EH (cell line): Measurements from ENCODE around the gene ZBED1.
A peak's percentile ranks its signal among the peaks of the same experiment; 100 is the strongest.

Experiments used
- DNase-seq: peaks from one replicate; pipeline ENCODE4 v3.0.0-alpha.2; 2015; ENCODE audit warnings: low read depth

ZBED1 gene

GRCh38 chrX:2452799-2453198 is 48.0 kb downstream of the ZBED1 start:
- no peak for DNase-seq

GRCh38 chrX:2452317-2452784 is 48.4 kb downstream of the ZBED1 start:
- DNase-seq = no peak

- DNase-seq = peak; percentile 65
These were observed 49.1 kb downstream of the ZBED1 start for GRCh38 chrX:2451501-2452316.

GRCh38 chrX:2450681-2451080 is 50.1 kb downstream of the ZBED1 start:
- no peak for DNase-seq

GRCh38 chrX:2449135-2449886 is 51.5 kb downstream of the ZBED1 start:
- DNase-seq = no peak

GRCh38 chrX:2447484-2447883 is 53.3 kb downstream of the ZBED1 start:
- no peak for DNase-seq

GRCh38 chrX:2446815-2447214 is 54.0 kb downstream of the ZBED1 start:
- DNase-seq = no peak

- no peak for DNase-seq
These were observed 54.8 kb downstream of the ZBED1 start for GRCh38 chrX:2445662-2446623.

- DNase-seq = no peak
These were observed 58.1 kb downstream of the ZBED1 start for GRCh38 chrX:2442694-2443093.

- no peak for DNase-seq
These were observed 59.3 kb downstream of the ZBED1 start for GRCh38 chrX:2441466-2441865.

- DNase-seq = no peak
These were observed 61.2 kb downstream of the ZBED1 start for GRCh38 chrX:2439613-2440012.
